GM21786 (cell line): ENCODE results near the gene PLB1.

ENCODE experiments used
- ATAC-seq: cut with Tn5 transposase; IDR thresholded peaks from one replicate; pipeline ENCODE4 v1.9.1; 2021; ENCODE audit not compliant: unreplicated experiment

The PLB1 gene

DNA sequence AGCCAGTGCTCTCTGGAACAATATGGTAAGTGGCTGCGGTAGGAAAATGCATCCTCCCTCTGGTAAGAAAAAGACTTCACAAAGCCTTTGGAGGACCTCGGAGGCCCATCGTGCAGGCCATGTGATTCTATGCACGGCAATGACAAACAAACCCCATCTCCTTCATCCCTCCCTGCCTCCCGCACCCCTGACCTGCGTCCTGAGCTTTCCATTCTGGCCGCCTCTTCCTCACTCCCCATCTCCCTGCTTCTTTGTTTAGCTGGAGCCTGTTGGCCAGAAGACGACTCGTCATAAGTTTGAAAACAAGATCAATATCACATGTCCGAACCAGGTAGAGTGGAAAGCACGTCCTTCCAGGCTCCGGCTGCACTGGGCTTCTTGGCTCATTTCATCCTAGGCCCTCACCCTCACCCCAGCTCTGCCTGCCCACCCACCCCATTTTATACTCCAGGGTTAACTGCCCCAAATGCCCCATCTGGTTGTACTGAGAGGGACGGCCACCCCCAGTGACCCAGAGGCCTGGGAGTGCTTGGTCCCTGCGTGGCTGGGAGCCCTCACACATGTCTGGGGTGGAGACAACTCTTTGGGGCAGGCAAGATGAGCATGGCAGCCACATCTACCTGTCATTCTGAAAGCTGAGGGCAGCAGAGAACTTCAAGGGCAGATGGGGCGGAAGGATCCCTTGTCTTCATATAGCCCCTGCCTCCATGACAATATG is 94.0 kb downstream of the PLB1 start:
- ATAC-seq, result no peak

DNA sequence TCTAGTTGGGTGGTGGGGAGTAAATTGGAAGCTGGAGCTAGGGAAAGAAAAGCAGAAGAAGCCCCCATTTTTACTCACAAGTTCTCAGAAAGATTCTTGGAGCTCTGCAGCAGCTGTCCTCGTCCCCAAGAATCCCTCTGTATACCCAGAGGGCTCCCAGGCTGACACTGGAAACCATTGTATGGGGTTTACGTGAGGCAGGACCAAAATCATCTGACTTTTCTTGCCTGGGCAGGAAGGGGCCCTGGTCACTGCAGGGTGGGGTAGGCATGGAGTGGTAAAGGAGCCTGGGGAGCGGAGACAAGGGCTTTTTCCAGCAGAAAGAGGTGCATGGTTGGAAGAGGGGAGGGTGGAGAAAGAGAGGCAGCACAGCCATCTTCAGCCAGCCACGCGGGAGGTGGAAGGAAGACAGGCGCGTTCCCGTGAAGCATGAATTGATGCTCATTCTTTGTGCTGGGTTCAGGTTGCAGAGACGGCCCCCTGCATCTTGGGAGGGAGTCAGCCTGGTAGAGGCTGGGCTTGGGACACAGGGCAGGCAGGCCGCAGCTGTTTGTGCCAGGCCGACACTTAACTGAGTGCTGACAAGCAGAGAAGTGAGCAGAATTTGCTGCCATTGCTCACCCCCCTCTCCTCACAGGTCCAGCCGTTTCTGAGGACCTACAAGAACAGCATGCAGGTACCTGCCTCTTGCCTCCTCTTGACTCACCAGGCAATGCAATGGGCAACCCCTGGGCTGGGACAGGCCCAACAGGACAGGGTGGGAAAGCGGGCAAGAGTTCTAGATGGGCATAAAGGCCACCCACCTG is 94.8 kb downstream of the PLB1 start:
- no peak for ATAC-seq

DNA sequence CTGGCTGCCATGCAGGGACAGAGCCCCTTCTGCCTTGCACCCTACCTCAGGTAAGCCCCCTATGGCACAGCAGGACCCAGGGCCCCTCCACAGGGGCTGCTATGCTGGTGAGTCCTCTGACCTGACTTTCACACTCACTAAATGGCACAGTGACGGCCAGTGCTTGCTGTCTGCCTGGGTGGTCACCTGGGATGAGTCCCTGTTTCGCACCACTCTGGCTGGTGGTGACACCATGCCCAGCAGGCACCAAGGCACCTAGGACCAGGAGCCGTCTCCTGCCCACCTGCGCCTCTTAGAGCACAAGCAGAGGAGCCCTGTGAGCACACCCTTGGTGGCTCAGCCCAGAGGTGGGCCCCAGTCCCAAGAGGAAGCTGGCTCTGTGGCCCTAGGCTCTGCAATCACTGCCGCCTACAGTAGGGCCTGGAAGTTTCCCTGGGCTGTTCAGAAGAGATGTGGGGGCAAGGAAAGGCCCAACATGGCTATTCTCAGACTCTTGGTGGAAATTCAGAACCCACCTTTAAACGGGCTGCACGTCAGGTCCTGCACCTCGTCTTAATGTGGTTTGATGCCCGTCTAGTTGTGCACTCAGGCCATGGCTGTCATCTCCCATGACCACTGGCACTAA is 96.0 kb downstream of the PLB1 start:
- ATAC-seq, result no peak

DNA sequence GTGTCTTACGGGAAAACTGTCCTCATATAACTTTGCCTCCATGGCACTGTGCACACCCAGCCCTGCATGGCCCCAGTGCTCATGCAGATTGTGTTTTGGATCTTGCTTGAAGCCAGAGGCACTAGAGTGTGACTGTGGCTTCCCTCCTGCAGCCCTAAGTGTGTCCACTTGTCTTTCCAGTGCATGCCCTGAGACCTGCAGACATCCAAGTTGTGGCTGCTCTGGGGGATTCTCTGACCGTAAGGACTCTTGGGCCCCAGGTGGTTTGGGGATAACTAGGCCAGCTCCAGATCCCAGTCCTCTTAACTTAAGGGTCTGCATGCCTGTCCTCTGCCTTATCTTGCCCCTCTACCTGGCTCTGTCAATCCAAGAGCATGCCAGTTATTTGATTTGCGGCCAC is 96.6 kb downstream of the PLB1 start:
- ATAC-seq, result no peak

DNA sequence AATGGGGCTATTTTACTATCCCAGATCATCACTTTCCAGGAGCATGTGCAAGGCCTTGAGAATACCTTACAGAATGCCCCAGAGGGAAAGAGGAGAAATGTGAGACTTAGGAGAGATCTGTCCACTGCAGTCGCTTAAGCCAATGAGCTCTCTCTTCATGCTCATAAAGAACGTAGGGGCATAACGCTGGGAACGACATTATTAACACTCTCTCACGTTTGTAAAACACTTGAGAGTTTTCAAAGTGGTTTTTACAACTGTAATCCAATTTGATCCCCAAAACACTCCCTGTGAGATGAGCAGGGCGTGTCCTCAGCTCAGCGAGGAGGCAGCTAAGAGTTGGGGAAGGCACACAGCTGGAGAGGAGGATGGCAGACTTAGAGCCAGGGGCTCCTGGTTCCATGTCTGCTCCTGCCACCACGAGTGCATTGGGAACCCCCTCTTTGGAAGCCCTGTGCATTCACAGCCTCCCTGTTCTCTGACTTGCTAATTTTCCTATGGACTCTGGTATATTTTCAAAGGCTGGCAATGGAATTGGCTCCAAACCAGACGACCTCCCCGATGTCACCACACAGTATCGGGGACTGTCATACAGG is 97.4 kb downstream of the PLB1 start:
- ATAC-seq, result no peak

- no peak for ATAC-seq
Observed at GRCh38 chr2:28594000-28594331, 98.1 kb downstream of the PLB1 start.

- peak; percentile 85 for ATAC-seq
Observed at GRCh38 chr2:28594332-28595108, 98.7 kb downstream of the PLB1 start.

DNA sequence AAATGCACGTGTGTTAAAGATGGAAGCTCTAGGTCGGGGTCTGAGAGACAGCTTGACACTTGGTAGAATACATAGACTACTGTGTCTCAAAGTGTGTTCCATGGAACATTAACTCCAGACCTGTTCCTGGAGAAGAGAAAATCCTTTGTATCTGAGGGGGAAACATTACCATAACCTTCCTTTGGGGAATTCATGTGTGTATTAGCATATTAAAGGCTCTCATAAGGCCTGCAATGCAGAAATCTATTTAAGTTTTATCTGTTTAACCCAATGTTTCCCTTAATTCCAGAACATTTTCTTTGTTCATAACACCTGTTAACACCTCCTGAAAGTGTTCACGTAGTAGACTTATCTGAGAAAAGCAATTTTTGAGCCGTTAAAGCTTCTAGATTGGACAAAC is 99.5 kb downstream of the PLB1 start:
- no peak for ATAC-seq

DNA sequence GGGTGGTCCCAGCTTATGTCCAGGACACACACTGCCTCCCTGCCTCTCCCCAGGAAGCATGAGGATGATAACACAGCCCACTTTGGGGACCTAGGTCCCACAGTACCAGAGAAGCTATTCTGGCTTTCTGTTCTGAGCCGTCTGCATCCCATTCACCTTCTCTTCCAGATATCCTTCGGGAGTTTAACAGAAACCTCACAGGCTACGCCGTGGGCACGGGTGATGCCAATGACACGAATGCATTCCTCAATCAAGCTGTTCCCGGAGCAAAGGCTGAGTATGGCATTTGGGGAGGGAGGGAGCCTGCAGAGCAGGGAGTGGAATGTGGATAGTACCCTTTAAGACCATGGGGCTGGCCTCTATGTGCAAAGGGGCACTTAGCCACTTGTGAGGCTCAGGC is 102.6 kb downstream of the PLB1 start:
- ATAC-seq, result no peak

GRCh38 chr2:28600181-28600580 is 104.3 kb downstream of the PLB1 start:
- no peak for ATAC-seq

DNA sequence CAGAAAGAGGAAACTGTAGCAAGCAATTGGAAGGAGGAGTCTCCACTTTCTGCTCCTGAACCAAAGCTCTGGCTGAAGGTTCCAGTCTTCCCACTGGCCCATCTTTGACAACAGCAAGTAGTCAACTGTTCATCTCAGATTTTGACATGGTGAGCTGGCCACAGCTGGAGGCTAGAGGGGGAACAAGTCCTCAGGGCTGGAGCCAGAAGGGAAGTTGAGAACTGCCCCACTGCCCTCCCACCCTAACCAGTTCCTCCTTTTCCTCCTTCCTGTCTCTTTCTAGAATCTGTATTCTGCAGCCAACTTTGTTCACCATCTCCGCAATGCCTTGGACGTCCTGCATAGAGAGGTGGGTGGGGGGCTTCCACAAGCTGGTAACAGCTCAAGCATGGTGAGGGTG is 105.8 kb downstream of the PLB1 start:
- ATAC-seq, result no peak

- ATAC-seq, result no peak
Observed at GRCh38 chr2:28602136-28602660, 106.3 kb downstream of the PLB1 start.

DNA sequence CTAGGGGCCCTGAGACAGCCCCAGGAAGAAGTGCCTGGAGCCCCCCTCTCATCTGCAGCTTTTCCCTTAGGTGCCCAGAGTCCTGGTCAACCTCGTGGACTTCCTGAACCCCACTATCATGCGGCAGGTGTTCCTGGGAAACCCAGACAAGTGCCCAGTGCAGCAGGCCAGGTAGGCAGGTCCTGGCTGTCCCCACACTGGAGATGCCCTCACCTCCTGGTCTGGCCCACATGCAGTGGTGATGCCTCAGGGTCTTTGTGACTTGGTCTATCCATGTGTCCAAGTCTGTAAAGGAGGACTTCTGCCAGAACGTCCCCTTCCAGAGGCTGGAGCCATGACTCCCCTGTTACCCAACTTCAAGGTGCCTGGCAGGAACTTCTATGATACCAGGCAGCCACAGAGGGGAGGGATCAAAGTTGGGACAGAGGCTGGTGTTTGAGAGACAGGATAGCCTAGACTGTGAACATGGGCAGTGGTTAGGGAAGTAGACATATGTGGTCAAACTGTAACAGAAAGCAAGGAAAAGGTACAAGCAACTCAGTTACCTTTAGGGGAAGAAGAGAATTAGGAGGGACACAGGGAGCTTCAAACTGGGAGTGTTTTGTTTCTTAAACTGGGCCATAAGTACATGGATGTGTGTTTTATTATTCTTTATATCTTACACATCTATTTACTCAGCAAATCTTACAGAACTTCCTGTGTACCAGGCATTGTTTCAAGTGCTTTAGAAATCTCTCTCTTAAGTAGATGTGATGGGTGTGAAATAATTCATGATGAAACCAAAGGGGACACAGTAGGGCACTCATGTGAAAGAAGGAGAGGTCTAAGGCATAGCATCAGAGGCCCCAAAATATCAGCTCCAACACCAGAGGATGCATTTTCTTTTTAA is 107.1 kb downstream of the PLB1 start:
- ATAC-seq, result no peak

GRCh38 chr2:28603821-28604220 is 108.0 kb downstream of the PLB1 start:
- no peak for ATAC-seq

- no peak for ATAC-seq
Observed at GRCh38 chr2:28604284-28604843, 108.5 kb downstream of the PLB1 start.

- ATAC-seq, result no peak
Observed at GRCh38 chr2:28606986-28607441, 111.2 kb downstream of the PLB1 start.

DNA sequence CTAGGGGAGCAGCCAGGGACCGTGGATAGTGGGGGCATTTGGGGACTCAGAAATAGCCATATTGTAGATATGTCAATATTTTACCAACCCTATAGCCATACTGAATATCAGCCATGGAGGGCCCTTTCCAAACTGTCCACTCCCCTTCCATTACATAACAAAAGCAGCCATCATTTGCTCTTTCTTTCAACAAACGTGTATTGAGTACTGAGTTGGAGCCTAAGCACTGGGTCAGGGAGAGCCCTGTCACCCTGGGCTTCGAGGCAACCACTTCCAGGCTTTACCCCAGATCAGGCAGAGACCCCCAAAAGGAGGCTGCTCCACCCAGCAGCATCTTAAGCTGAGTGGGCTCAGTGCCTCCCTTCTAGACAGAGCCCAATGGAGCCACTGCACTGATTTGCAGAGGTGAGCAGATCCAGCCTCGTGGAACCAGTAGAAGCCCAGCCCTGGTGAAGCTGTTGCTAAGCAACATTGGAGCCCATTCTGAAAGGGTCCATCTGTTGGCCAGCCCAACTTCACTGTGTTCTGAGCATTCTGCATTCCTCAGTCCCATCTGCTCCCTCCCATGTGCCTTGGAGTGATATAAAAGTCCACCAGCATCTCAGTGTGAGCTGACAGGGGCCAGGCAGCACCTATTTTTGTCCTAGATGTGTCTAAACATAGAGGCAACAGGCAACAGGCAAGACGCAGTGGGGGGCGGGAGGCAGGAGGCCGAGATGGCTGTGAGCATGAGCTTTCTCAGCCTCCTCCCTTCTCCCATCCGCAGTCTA is 112.1 kb downstream of the PLB1 start:
- ATAC-seq, result no peak
